EH (cell line): Measurements from ENCODE around the gene NELFA.
"Not testable (repeated sequence)": the region's sequence is repeated elsewhere in the genome, so short reads cannot be mapped to it uniquely, and the experiment has no call there.

Experiments used
- DNase-seq: peaks from one replicate; pipeline ENCODE4 v3.0.0-alpha.2; 2015; ENCODE audit warnings: low read depth

NELFA gene

GRCh38 chr4:1993718-1994516 is 14.9 kb downstream of the NELFA start:
- not testable (repeated sequence) for DNase-seq

- no peak for DNase-seq
Observed at GRCh38 chr4:1993169-1993516, 15.6 kb downstream of the NELFA start.

- DNase-seq = no peak
Observed at GRCh38 chr4:1992468-1993168, 16.2 kb downstream of the NELFA start.

GRCh38 chr4:1991596-1992434 is 17.0 kb downstream of the NELFA start:
- DNase-seq = no peak

- DNase-seq = no peak
Observed at GRCh38 chr4:1991087-1991486, 17.7 kb downstream of the NELFA start.

GRCh38 chr4:1990676-1991075 is 18.1 kb downstream of the NELFA start:
- DNase-seq = no peak

GRCh38 chr4:1990348-1990645 is 18.5 kb downstream of the NELFA start:
- no peak for DNase-seq

GRCh38 chr4:1989533-1990347 is 19.0 kb downstream of the NELFA start:
- DNase-seq = no peak

- DNase-seq = no peak
Observed at GRCh38 chr4:1988327-1988724, 20.4 kb downstream of the NELFA start.

- DNase-seq = no peak
Observed at GRCh38 chr4:1987721-1988326, 20.9 kb downstream of the NELFA start.

- no peak for DNase-seq
Observed at GRCh38 chr4:1987296-1987695, 21.5 kb downstream of the NELFA start.

GRCh38 chr4:1986578-1987210 is 22.1 kb downstream of the NELFA start:
- no peak for DNase-seq

- DNase-seq = no peak
Observed at GRCh38 chr4:1985780-1986577, 22.8 kb downstream of the NELFA start.

- DNase-seq = no peak
Observed at GRCh38 chr4:1985294-1985693, 23.5 kb downstream of the NELFA start.

- no peak for DNase-seq
Observed at GRCh38 chr4:1984406-1985191, 24.2 kb downstream of the NELFA start.

- no peak for DNase-seq
Observed at GRCh38 chr4:1983846-1984405, 24.8 kb downstream of the NELFA start.

- no peak for DNase-seq
Observed at GRCh38 chr4:1983053-1983845, 25.5 kb downstream of the NELFA start.
